Naive thymus-derived CD8-positive, alpha-beta T cell (primary cell): ENCODE results near the gene INSL3. TPM values are rescaled to one million over a fixed set of nuclear protein-coding genes. Genes with fewer than 3 reads are reported as not detected.

Source experiments
- ATAC-seq, 2 donors: fragments of 150-1000 bp; cut with Tn5 transposase in 1 of 2; sonication (Bioruptor Pico), chemical (Tn5 transposase) in 1 of 2; 1 replicate in 1 of 2; 2 replicates in 1 of 2; pipeline ENCODE4 v1.10.0; 2021; ENCODE audit warnings: mild to moderate bottlenecking in 2 of 2, moderate library complexity in 2 of 2
- POLR2A ChIA-PET: fragments of 350-600 bp; sonication (Branson Sonifier 250); formaldehyde crosslinking; loops from one replicate; lab custom pipeline; 2021; ENCODE audit warnings: antibody characterized with exemption; lab: Charles Lee
- DNase-seq, 10 donors: peaks; one replicate each; pipeline versions ENCODE4 v3.0.0 to v3.0.0-alpha.2; 2020 to 2022
- H3K27ac Mint-ChIP-seq, 10 donors: one replicate each; pipeline ENCODE4 v1.8.0; 2020 to 2022; ENCODE audit warnings: mild to moderate bottlenecking in 10 of 10, mixed read lengths in 10 of 10, moderate library complexity in 4 of 10, inconsistent platforms in 1 of 10
- H3K27me3 Mint-ChIP-seq, 5 donors: one replicate each; pipeline ENCODE4 v1.8.0; 2021 to 2022; ENCODE audit warnings: mixed read lengths in 5 of 5
- H3K36me3 Mint-ChIP-seq, 3 donors: one replicate each; pipeline ENCODE4 v1.8.0; 2020 to 2022; ENCODE audit warnings: mixed read lengths in 3 of 3, mild to moderate bottlenecking in 2 of 3, inconsistent platforms in 1 of 3
- H3K4me1 Mint-ChIP-seq, 4 donors: one replicate each; pipeline ENCODE4 v1.8.0; 2021 to 2022; ENCODE audit warnings: mixed read lengths in 4 of 4
- H3K4me3 Mint-ChIP-seq, 10 donors: one replicate each; pipeline ENCODE4 v1.8.0; 2020 to 2022; ENCODE audit warnings: mild to moderate bottlenecking in 10 of 10, mixed read lengths in 10 of 10, moderate library complexity in 6 of 10, inconsistent platforms in 1 of 10
- H3K9me3 Mint-ChIP-seq, 9 donors: one replicate each; pipeline ENCODE4 v1.8.0; 2020 to 2022; ENCODE audit warnings: mixed read lengths in 9 of 9, mild to moderate bottlenecking in 3 of 9, inconsistent platforms in 1 of 9, moderate library complexity in 1 of 9
- polyA plus RNA-seq, 3 donors: library from polyadenylated mRNA; unstranded; fragments of 300-500 nt; fragmentation: Illumina TruSeq; gene quantifications; one replicate each; pipeline ENCODE4 v1.2.3, GENCODE V29; 2021
- total RNA-seq, 8 experiments: library from RNA in 2 of 8; stranded (reverse) in 2 of 8; gene quantifications; one replicate each; pipeline ENCODE4 v1.2.3 and lab custom pipeline; 2021 to 2026

Gene INSL3
- total and polyA plus RNA-seq, 5 experiments from 2014 or later, result 0.97 to 3.6 (median 2.7) TPM

DNA sequence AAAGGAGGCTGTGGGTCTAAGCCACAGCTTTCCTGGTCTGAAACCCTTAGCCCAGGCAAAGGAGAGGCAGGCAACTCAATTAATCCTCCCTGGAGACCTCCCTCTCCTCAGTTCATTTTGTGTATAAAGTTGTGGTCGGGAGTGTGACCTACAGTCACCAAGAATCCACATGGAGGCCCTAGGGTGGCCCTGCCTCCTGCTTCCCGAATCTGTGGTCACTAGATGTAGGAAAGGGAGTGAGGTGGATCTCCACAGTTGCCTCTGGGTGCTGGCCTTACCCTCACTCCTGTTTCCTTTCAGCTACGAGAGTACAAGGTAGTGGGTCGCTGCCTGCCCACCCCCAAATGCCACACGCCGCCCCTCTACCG is 39.7 kb upstream of the INSL3 start:
- Mint-ChIP-seq H3K4me1 (peaks cover 17 to 35% (median 32%) of the 10 kb centered on the region in 4 donors), H3K27ac (peak overlapping the region; percentile 75 to 100 (median 96)), H3K27me3 (no peaks in the 10 kb centered on the region), H3K9me3 (no peaks in the 10 kb centered on the region), H3K4me3 (peak overlapping the region; percentile 91 to 100 (median 99)), H3K36me3 (peaks cover 5 to 45% (median 6%) of the 10 kb centered on the region in 3 donors)
- ATAC-seq (no peak), DNase-seq (no peak)
- POLR2A ChIA-PET, result interaction anchor here (0.5 to 7.7 kb wide), 12 partner anchors 10 to 639 kb away, joined by 3 to 292 read pairs (median 6); partner anchors contain the start of genes ARRDC2, CCDC124, JAK3 and PGLS

DNA sequence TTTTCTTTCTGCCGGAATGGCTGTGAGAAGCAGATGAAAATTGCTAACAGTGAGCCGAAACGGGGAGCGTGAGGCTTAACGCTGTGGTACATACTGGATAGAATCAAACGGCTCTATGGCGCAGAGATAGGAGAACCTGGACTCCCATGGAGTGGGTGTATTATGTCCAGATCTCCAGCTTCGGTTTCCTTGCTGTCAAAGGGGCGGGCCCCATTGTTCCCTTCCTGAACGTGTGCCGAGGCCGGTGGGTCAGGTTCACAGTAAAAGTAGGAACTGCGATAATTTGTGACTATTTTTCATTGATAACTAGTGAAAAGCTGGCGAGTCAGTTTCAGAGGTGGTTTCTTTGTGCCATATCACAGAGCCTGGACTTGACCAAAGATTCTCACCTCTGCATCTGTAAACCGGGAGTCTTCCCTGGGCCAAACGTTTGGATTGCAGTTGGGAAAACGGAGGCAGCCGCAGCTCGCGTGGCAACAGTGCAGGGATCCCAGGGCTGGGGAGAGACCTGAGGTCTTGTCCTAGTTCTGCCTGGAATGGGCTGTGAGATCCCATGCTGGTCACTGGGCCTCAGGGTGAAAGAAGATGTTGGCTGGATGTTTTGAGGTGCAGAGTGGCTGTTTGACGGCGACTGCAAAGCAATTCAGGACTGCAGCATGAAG is 39.1 kb upstream of the INSL3 start:
- Mint-ChIP-seq H3K4me1 (peaks cover 18 to 38% (median 35%) of the 10 kb centered on the region in 4 donors), H3K4me3 (peak overlapping the region; percentile 91 to 100 (median 99)), H3K27ac (peak overlapping the region; percentile 95 to 100 (median 98)), H3K27me3 (peaks cover 0 to 1% (median 0%) of the 10 kb centered on the region in 5 donors), H3K9me3 (no peaks in the 10 kb centered on the region), H3K36me3 (peaks cover 5 to 45% (median 6%) of the 10 kb centered on the region in 3 donors)
- POLR2A ChIA-PET, result interaction anchor here (0.5 to 7.7 kb wide), 21 partner anchors 10 to 639 kb away, joined by 3 to 292 read pairs (median 4); partner anchors contain the start of genes ARRDC2, CCDC124, JAK3 and JUND
- ATAC-seq, result no peak
- DNase-seq, result no peak

DNA sequence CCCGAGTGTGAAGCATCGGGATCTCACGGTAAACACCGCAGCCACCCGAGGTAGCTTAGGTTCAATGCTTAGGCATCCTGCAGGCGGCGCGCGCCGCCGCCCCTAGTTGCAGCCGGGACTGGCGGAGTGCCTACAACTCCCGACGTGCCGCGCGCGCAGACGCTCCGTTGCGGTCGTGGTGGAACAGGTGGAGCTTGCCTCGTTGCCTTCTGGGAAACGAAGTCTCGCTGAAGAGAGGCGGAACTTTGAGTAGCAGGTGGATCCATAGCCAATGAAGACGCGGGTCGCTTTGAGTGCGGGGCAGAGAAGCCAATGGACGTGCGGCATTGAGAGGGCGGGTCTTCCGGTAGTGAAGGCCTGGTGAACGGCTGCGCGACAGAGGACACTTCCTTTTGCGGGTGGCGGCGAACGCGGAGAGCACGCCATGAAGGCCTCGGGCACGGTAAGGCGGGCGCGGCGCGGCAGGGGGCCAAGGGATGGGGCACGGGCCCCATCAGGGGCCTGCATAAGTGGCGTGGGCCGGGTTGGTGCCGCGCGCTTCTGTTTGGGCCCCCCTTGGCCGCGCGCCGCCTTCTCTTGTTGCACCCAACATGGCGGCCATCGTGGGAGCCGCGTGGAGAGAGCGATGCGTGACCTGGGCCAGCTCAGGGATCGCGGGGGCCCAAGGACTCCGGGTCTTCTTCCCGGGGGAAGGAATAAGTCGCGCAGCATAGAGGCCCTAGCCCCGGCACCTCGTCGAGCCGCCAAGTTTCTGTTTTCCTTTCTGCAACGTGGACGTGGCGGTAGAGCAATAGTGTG is 38.4 kb upstream of the INSL3 start, which contains the start of gene RPL18A:
Gene RPL18A (plus strand): TSS at position 378 of the 798 bp plus-strand sequence. CDS start 47 bp downstream, at position 425.
- POLR2A ChIA-PET, result interaction anchor here (0.5 to 7.7 kb wide), 40 partner anchors 9 to 1489 kb away, joined by 3 to 292 read pairs (median 3); partner anchors contain the start of genes ABHD8, ARRDC2, CCDC124 and FCHO1
- peaks cover 0 to 1% (median 0%) of the 10 kb centered on the region in 5 donors for H3K27me3 Mint-ChIP-seq
- ATAC-seq, result peak; percentile 94 to 95

DNA sequence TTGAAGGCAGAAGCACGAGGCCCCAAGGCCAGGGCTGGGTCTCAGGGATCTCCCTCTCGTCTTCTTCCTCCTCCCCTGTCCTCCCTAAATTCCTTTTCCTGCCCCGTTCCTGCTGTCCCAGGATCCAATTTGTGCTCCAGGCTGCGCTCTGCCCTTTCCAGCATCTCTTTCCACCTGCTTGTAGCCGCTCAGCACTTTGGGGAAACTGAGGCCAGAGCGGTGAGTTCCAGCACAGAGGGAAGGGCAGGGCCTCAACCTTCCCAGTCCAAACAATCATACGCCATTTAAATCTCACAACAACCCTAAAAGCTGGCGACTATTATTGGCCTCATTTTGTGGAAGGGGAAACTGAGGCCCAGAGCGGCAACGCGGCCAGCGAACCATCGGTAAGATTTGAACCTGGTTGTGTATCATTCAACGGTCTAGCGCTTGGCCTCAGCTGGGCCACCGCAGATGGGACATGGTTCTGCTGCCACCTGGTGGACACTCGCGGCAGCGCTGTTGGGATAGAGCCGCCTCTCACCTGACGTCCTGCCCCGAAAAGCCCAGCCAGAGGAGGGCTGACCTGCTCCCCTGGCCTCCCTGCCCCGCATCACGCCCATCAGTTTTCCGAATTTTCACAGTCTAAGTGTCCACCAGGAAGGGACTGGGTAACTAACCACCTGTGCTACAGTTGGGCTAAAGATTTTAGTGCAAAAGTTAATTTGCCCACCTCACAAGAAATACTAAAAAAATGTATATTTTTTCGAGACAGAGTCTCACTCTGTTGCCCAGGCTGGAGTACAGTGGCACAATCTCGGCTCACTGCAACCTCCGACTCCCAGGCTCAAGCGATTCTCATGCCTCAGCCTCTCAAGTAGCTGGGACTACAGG is 34.2 kb upstream of the INSL3 start:
- peaks cover 0 to 2% (median 0%) of the 10 kb centered on the region in 9 donors for H3K9me3 Mint-ChIP-seq
- peaks cover 19 to 35% (median 33%) of the 10 kb centered on the region in 4 donors for H3K4me1 Mint-ChIP-seq
- POLR2A ChIA-PET, result interaction anchor here (0.6 to 7.7 kb wide), 7 partner anchors 9 to 104 kb away, joined by 3 to 292 read pairs (median 4); partner anchors contain the start of genes CCDC124 and FCHO1
- DNase-seq (peak; percentile 69 to 93 (median 86)), ATAC-seq (peak in 1 of 2 donors; percentile 15)
- H3K4me3 Mint-ChIP-seq, result no peak overlapping the region
- H3K27ac Mint-ChIP-seq, result peak overlapping the region in 7 of 10 donors; percentile 5 to 79 (median 59)
- peaks cover 0 to 1% (median 0%) of the 10 kb centered on the region in 5 donors for H3K27me3 Mint-ChIP-seq
- peaks cover 0 to 5% (median 4%) of the 10 kb centered on the region in 3 donors for H3K36me3 Mint-ChIP-seq

More for the DNA sequence above, 38.4 kb upstream of the INSL3 start, which contains the start of gene RPL18A:
- DNase-seq, result peak; percentile 91 to 99 (median 98)
- Mint-ChIP-seq H3K36me3 (peaks cover 5 to 41% (median 6%) of the 10 kb centered on the region in 3 donors), H3K4me1 (peaks cover 19 to 42% (median 39%) of the 10 kb centered on the region in 4 donors), H3K4me3 (peak within 1 kb of the TSS; percentile 91 to 100 (median 99)), H3K9me3 (no peaks in the 10 kb centered on the region), H3K27ac (peak within 1 kb of the TSS; percentile 95 to 100 (median 98))

DNA sequence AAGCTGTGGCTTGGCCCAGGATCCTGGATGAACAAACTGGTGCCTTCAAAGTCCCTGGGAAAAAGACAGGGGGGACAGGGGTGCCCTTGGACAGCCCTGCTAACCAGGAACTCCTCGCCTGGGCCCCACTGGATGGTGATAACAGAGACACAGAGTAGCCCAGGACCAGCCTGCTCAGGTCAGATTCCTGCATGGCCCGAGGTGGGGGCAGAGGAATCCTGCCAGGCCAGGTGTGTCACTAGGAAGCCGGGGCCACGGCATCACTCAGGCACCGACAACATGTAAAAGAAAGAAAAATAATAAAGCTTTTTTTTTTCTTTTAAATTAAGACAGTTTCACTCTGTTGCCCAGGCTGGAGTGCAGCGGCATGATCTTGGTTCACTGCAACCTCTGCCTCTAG is 32.7 kb upstream of the INSL3 start:
- POLR2A ChIA-PET, result interaction anchor here (0.7 to 1.2 kb wide), 4 partner anchors 59 to 298 kb away, joined by 3 to 6 read pairs (median 4); partner anchors contain the start of genes B3GNT3 and CCDC124
- H3K4me1 Mint-ChIP-seq, result peaks cover 21 to 36% (median 34%) of the 10 kb centered on the region in 4 donors
- peaks cover 0 to 2% (median 0%) of the 10 kb centered on the region in 9 donors for H3K9me3 Mint-ChIP-seq
- H3K27me3 Mint-ChIP-seq, result peaks cover 0 to 1% (median 0%) of the 10 kb centered on the region in 5 donors
- H3K27ac Mint-ChIP-seq, result no peak overlapping the region
- no peak for ATAC-seq
- no peak for DNase-seq
- H3K36me3 Mint-ChIP-seq, result no peaks in the 10 kb centered on the region
- H3K4me3 Mint-ChIP-seq, result no peak overlapping the region

DNA sequence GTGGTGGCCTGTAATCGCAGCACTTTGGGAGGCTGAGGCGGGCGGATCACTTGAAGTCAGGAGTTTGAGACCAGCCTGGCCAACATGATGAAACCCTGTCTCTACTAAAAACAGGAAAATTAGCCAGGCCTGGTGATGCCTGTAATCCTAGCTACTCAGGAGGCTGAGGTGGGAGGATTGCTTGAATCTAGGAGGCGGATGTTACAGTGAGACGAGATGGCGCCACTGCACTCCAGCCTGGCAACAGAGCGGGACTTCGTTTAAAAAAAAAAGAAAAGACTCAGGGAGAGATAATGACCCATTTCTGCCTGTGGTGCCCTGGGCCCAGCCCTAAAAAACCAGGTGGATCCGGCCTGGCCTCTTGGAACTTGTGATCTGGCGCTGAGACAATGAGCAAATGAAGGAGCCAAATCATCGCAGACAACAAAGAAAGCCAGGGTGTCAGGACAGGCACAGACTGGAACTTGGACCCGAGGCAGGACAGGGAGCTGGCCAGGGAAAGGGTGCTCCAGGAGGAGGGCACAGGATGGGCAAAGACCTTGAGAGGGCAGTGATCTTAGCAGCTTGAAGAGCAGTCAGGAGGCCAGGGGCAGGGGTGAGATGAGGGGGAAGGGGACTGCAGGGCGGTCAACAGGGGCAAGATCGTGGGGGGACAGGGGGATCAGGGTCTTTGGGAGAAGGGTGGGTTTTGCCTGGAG is 27.4 kb upstream of the INSL3 start:
- peak overlapping the region; percentile 92 to 99 (median 97) for H3K27ac Mint-ChIP-seq
- no peak for DNase-seq
- H3K9me3 Mint-ChIP-seq, result peaks cover 0 to 2% (median 0%) of the 10 kb centered on the region in 9 donors
- H3K27me3 Mint-ChIP-seq, result no peaks in the 10 kb centered on the region
- POLR2A ChIA-PET, result interaction anchor here (0.6 to 3.9 kb wide), 8 partner anchors 11 to 159 kb away, joined by 3 to 33 read pairs (median 6); partner anchors contain the start of genes ARRDC2, B3GNT3, CCDC124 and RPL18A
- peak overlapping the region; percentile 78 to 98 (median 94) for H3K4me3 Mint-ChIP-seq
- peaks cover 26 to 71% (median 68%) of the 10 kb centered on the region in 4 donors for H3K4me1 Mint-ChIP-seq
- peaks cover 0 to 10% (median 0%) of the 10 kb centered on the region in 3 donors for H3K36me3 Mint-ChIP-seq
- ATAC-seq, result no peak

DNA sequence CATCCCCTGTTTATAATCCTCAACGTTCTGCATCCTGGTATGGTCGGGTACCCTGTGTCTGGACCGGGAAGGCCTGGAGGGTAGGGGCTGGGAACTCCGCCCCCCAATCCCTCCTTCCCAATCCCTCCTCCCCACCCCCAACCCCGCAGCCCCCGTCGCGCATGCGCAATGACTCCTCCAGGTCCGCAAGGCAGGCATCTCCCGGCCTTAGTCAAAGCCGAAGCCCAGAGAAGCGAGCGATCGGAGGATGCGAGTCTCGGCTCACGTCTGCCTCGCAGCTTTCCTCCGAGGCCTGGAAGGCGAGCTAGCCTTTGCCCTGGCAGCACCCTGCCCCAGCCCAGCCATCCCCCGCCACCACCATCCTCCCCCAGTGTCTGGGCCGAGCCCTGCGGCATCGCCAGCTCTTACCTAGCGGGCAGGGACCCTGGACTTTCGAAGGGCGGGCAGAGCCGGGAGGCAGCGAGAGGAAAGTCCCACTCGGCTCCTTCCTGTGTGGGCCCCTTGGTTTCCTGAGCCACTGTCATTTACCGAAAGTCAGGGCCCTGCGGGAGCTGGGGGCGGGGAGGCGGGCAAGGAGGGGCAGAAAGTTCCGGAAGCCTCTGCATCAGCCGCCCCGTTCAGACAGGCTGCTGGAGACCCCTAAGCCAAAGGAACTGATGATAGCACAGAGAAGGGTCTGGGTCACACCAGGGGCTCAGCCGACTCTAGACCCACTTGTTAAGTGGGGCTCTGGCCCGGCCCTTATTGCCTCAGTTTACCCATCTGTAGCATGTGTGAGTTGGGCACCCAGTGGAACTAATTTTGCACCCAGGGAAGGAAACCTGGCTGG is 26.4 kb upstream of the INSL3 start, which contains the start of gene JAK3:
Gene JAK3 (minus strand): TSS at position 445 of the 829 bp plus-strand sequence. CDS start 3,565 bp downstream, outside the sequence.
- peaks cover 26 to 77% (median 75%) of the 10 kb centered on the region in 4 donors for H3K4me1 Mint-ChIP-seq
- DNase-seq (peak; percentile 70 to 90 (median 84)), ATAC-seq (peak; percentile 81 to 88)
- peaks cover 0 to 2% (median 0%) of the 10 kb centered on the region in 9 donors for H3K9me3 Mint-ChIP-seq
- peak within 1 kb of the TSS; percentile 92 to 99 (median 97) for H3K27ac Mint-ChIP-seq
- peaks cover 0 to 19% (median 0%) of the 10 kb centered on the region in 3 donors for H3K36me3 Mint-ChIP-seq
- POLR2A ChIA-PET, result interaction anchor here (0.6 to 3.2 kb wide), 17 partner anchors 9 to 336 kb away, joined by 3 to 23 read pairs (median 4); partner anchors contain the start of genes B3GNT3, CCDC124, FCHO1 and MAP1S
- H3K4me3 Mint-ChIP-seq, result peak within 1 kb of the TSS; percentile 78 to 98 (median 94)
- no peaks in the 10 kb centered on the region for H3K27me3 Mint-ChIP-seq

DNA sequence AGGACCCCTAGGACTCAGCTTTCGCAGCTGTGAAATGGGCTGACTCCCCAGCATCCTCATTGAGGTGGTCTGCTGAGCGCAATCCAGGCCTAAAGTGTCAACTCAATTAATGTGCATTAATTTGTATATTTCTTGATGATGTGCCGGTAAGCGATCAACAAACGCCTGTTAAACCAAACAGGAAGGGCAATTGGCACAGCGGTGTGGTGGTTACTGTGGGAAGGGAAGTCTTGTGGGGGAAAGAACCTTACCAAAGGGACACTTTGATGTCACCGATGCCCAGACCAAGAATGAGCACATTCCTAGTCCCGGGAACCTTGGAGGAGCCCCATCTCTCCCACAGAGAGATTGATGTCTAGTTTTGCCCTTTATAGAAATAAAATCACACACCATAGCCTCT is 24.8 kb upstream of the INSL3 start:
- H3K36me3 Mint-ChIP-seq, result peaks cover 0 to 32% (median 0%) of the 10 kb centered on the region in 3 donors
- peak overlapping the region; percentile 92 to 99 (median 96) for H3K27ac Mint-ChIP-seq
- ATAC-seq (no peak), DNase-seq (peak in 6 of 10 donors; percentile 34 to 57 (median 40))
- H3K9me3 Mint-ChIP-seq, result no peaks in the 10 kb centered on the region
- POLR2A ChIA-PET, result interaction anchor here (0.6 to 3.2 kb wide), 11 partner anchors 10 to 177 kb away, joined by 3 to 10 read pairs (median 4); partner anchors contain the start of genes CCDC124 and FCHO1
- H3K4me1 Mint-ChIP-seq, result peaks cover 22 to 75% (median 67%) of the 10 kb centered on the region in 4 donors
- H3K27me3 Mint-ChIP-seq, result no peaks in the 10 kb centered on the region
- H3K4me3 Mint-ChIP-seq, result peak overlapping the region; percentile 78 to 98 (median 94)

DNA sequence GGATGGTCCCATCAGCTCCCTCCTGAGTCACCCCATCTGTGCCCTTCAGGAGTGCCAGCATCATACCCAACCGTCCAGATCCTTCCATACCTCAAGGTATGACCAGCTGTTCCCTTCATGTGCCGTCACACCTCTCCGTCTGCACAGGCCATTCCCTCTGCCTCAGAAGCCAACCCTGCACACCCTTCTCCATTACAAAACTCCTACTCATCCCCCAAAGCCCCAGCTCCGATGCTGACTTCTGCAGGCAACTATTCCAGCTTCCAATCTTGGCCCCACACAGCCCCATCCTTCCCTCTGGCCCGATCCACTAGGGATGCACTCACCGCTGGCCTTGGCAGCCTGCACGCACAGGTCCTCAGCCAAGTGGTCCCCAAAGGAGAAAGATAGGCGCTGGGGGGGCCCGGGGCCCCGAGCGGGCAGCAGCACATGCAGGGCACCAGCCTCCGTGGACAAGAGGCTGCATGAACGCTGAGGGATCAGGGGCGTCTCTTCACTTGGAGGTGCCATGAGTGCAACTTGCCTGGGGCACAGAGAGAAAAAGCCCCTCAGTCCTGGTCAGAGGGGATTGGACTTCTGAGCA is 22.7 kb upstream of the INSL3 start:
- H3K27me3 Mint-ChIP-seq, result no peaks in the 10 kb centered on the region
- no peaks in the 10 kb centered on the region for H3K9me3 Mint-ChIP-seq
- peak overlapping the region; percentile 76 to 99 (median 96) for H3K27ac Mint-ChIP-seq
- POLR2A ChIA-PET, result interaction anchor here (0.6 to 1.2 kb wide), 2 partner anchors 16 to 18 kb away, joined by 3 read pairs; partner anchors contain the start of gene RPL18A
- H3K4me1 Mint-ChIP-seq, result peaks cover 14 to 66% (median 52%) of the 10 kb centered on the region in 4 donors
- H3K36me3 Mint-ChIP-seq, result peaks cover 0 to 53% (median 7%) of the 10 kb centered on the region in 3 donors
- ATAC-seq (no peak), DNase-seq (no peak)
- H3K4me3 Mint-ChIP-seq, result peak overlapping the region in 9 of 10 donors; percentile 28 to 98 (median 85)
